Transverse colon (tissue), 4 donors: Measurements from ENCODE around the gene GNAI1. TPM values are rescaled to one million over a fixed set of nuclear protein-coding genes. Genes with fewer than 3 reads are reported as not detected.

Experiments used
- DNase-seq: peaks from one replicate; pipeline ENCODE4 v3.0.0-alpha.2; 2019
- H3K27ac ChIP-seq, 4 donors: fragments of 200-600 bp; sonication (generic); 2 replicates each; pipeline ENCODE4 v1.5.1; 2016 to 2018; ENCODE audit warnings: inconsistent platforms in 4 of 4
- H3K27me3 ChIP-seq: fragments of 200-600 bp; sonication (generic); 2 replicates; pipeline ENCODE4 v1.5.1; 2017; ENCODE audit warnings: inconsistent platforms
- H3K36me3 ChIP-seq, 4 donors: fragments of 200-600 bp; sonication (generic); 2 replicates each; pipeline ENCODE4 v1.5.1; 2017 to 2019; ENCODE audit warnings: inconsistent platforms in 4 of 4
- H3K4me1 ChIP-seq, 4 donors: fragments of 200-600 bp; sonication (generic); 2 replicates each; pipeline ENCODE4 v1.5.1; 2017 to 2020; ENCODE audit warnings: inconsistent platforms in 4 of 4
- H3K4me3 ChIP-seq, 4 donors: fragments of 200-600 bp; sonication (generic); 1 replicate in 1 of 4; 2 replicates in 3 of 4; pipeline versions ENCODE4 v1.5.1 to v1.6.1; 2017 to 2019; ENCODE audit warnings: inconsistent platforms in 4 of 4
- H3K9me3 ChIP-seq, 2 donors: fragments of 200-600 bp; sonication (generic); 2 replicates each; pipeline ENCODE4 v1.5.1; 2017 to 2019; ENCODE audit warnings: inconsistent platforms in 2 of 2
- EP300 ChIP-seq: sonication (generic); formaldehyde crosslinking; IDR thresholded peaks from one replicate; pipeline ENCODE4 v1.6.1; 2017; ENCODE audit warnings: antibody characterized with exemption, low read depth
- POLR2A ChIP-seq: fragments of 450-650 bp; IDR thresholded peaks from one replicate; pipeline ENCODE4 v1.6.1; 2016; ENCODE audit warnings: antibody characterized with exemption, mild to moderate bottlenecking, moderate library complexity
- POLR2AphosphoS5 ChIP-seq, 3 donors: sonication (generic); formaldehyde crosslinking; IDR thresholded peaks; one replicate each; pipeline ENCODE4 v1.6.1; 2016; ENCODE audit warnings: antibody characterized with exemption in 3 of 3
- WGBS, 2 donors: methylation state at CpG; one replicate each; pipeline ENCODE4 v1.1.5; 2018; ENCODE audit warnings: low coverage in 1 of 2; 5-methylcytosine and 5-hydroxymethylcytosine counted together
- in situ Hi-C, 4 donors: fragments of 200-750 bp; cut with MboI; loops; one replicate each; pipeline versions ENCODE4 v1.15.0 to v1.15.1; 2017; ENCODE audit warnings: low sequenced_read_pairs in 3 of 4, low pct_ligation_motif_present in 1 of 4, low pct_unique_long_range_greater_than_20kb in 1 of 4
- intact Hi-C: fragments of 100-400 bp; cut with DNase I; formaldehyde crosslinking; loops from one replicate; pipeline ENCODE4 v1.15.1; 2023; ENCODE audit warnings: low total_unique reads
- small RNA-seq, 4 donors: library from RNA; depleted of rRNA; stranded (forward); fragments of <200 nt; gene quantifications; one replicate each; pipeline ENCODE3, GENCODE V24; 2016
- total RNA-seq, 4 donors: library from RNA; depleted of rRNA; stranded (reverse); fragments of >200 nt; gene quantifications; one replicate each; pipeline ENCODE4 v1.1.0, GENCODE V29; 2016
- TF ChIP-seq, protein P1 (sequence below), 5 experiments: fragments of 200-600 bp in 3 of 5; fragments of 450-650 bp in 2 of 5; sonication (generic) in 3 of 5; IDR thresholded peaks; 1 replicate in 2 of 5; 2 replicates in 3 of 5; pipeline ENCODE4 v1.5.1; 2016 to 2017; ENCODE audit warnings: antibody characterized with exemption in 5 of 5, inconsistent platforms in 3 of 5, mild to moderate bottlenecking in 2 of 5, moderate library complexity in 1 of 5

Gene GNAI1
- total RNA-seq, 4 donors from 2014 or later: 3.0 to 46.0 (median 37.4) TPM

DNA sequence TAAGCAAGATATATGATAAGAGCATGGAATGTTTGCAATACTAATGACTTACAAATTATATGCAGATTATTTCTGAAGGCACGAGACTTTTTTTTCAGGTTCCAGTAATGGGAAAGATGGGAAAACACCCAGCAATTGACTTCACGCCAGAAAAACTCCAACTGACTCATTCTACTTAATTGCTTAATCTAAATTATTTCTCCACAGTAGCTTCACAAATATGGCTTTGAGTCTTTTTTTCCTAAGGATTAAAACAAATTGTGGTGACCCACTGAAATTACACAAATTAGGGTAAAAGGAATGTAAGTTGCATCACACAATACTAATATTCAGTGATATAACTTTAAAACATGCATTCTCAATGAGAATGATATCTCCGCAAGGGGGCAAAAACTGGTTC lies 138.7 kb downstream of the GNAI1 start:
- no peaks in the 10 kb centered on the region for H3K27me3 ChIP-seq
- H3K36me3 ChIP-seq: no peaks in the 10 kb centered on the region
- H3K4me1 ChIP-seq: peaks cover 0 to 16% (median 12%) of the 10 kb centered on the region in 4 donors
- no peak overlapping the region for H3K27ac ChIP-seq
- TF ChIP-seq POLR2A: no peak
- no peak for TF ChIP-seq EP300
- TF ChIP-seq POLR2AphosphoS5 (IDR thresholded peaks at IDR 0.05): no peak
- TF ChIP-seq, protein P1, sequence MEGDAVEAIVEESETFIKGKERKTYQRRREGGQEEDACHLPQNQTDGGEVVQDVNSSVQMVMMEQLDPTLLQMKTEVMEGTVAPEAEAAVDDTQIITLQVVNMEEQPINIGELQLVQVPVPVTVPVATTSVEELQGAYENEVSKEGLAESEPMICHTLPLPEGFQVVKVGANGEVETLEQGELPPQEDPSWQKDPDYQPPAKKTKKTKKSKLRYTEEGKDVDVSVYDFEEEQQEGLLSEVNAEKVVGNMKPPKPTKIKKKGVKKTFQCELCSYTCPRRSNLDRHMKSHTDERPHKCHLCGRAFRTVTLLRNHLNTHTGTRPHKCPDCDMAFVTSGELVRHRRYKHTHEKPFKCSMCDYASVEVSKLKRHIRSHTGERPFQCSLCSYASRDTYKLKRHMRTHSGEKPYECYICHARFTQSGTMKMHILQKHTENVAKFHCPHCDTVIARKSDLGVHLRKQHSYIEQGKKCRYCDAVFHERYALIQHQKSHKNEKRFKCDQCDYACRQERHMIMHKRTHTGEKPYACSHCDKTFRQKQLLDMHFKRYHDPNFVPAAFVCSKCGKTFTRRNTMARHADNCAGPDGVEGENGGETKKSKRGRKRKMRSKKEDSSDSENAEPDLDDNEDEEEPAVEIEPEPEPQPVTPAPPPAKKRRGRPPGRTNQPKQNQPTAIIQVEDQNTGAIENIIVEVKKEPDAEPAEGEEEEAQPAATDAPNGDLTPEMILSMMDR (IDR thresholded peaks at IDR 0.05): no peak
- no peak overlapping the region for H3K4me3 ChIP-seq
- no peak for DNase-seq
- WGBS, 2 donors: 67 to 68% methylated on average over 3 of the region's 3 CpGs
- intact Hi-C loops: no loop called here
- H3K9me3 ChIP-seq: no peaks in the 10 kb centered on the region
- in situ Hi-C loops: no loop called here

DNA sequence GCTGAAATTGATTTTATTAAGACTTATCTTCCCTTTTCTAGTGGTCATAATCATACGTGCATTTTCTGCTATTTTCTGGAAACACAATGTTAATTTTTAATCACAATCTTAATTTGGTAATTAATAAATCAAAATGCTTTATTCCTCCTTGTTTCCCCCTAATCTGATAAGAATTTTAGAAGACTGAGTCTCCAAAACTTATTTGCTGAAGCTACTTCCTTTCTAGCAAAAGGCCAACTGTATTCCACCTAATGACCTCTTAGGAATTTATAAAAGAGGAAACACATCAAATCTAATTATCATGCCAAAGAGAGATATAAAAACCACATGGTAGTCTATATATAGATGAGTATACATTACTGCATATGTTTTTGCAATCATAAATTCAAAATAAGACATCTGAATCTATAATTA lies 140.6 kb downstream of the GNAI1 start:
- no peaks in the 10 kb centered on the region for H3K9me3 ChIP-seq
- H3K27me3 ChIP-seq: no peaks in the 10 kb centered on the region
- intact Hi-C loops: no loop called here
- H3K4me3 ChIP-seq: no peak overlapping the region
- peaks cover 0 to 30% (median 18%) of the 10 kb centered on the region in 4 donors for H3K4me1 ChIP-seq
- 50 to 75% methylated on average over 1 of the region's 1 CpG for WGBS, 2 donors
- in situ Hi-C loops: loop anchor here in 1 of 4 donors (25.0 kb wide), 1 partner anchor 112 kb away; no protein-coding TSS in a partner anchor
- TF ChIP-seq POLR2A (no peak), EP300 (no peak), POLR2AphosphoS5 (IDR thresholded peaks at IDR 0.05) (no peak)
- TF ChIP-seq, protein P1 (IDR thresholded peaks at IDR 0.05): no peak
- DNase-seq: no peak
- no peak overlapping the region for H3K27ac ChIP-seq
- H3K36me3 ChIP-seq: no peaks in the 10 kb centered on the region

Small RNAs within 50 kb of the gene (small RNA-seq; reads per million reads assigned to genes)
- 0 reads per million in 4 donors for gene RN7SL869P
